GM21723 (cell line): ENCODE measurements around the gene MLC1.

Source experiments
- ATAC-seq: cut with Tn5 transposase; IDR thresholded peaks from one replicate; pipeline ENCODE4 v1.9.1; 2021; ENCODE audit warnings: mild to moderate bottlenecking, moderate library complexity; ENCODE audit not compliant: unreplicated experiment

Gene MLC1

DNA sequence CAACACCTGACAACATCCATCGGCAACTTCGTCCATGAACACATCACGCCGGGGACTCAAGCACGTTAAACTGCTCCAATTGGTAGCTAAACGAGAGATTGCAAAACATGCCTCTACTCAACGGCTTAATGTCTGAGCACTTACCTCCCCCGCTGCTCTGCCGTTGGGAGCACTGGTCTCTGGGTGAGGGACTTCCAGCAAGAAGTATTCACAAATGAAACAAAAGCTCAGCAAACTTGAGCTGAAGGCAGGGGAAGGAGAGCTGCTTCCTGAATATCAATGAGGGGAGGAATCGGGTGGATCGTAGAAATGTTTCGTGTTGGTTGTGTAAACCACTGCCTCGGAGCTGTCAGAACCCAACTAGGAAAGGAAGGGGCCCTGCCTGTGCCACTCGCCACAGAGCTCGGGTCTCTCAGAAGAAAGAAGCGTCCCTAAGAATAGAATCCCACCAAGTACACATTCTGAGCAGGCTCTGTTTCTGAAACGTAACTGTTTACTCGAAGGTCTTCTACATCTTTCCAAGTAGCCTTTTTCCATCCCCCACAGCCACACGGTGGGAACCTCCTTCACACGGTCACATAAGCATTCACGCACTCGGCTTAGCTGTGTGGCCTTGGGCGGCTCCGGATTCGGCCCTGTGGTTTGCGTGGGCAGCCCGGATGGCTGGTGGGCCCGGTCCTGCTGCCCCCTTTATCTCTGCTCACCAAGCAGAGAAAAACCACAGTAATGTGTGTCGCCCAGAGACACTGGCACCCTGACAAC, at the start of gene MLC1:
Gene MLC1 (minus strand): TSS at position 216 of the 762 bp plus-strand sequence. CDS start 524 bp downstream, outside the sequence.
- no peak for ATAC-seq

DNA sequence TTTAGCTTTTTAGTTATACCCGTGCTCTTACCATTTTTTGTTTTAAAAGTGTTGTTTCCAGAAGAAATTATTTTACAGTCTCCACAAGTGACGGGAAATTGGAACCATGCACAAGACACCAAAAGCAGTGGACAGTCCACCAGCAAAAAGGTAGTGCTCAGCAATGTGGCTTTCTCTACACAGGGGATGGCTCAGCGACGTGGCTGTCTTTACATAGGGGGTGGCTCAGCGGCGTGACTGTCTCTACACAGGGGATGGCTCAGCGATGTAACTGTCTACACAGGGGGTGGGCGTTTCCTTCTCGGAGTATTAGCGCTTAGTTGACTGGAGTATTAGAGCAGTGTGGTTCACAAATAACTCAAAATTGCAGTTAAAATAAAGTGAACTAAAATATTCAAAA, 49.3 kb upstream of the MLC1 start:
- no peak for ATAC-seq

DNA sequence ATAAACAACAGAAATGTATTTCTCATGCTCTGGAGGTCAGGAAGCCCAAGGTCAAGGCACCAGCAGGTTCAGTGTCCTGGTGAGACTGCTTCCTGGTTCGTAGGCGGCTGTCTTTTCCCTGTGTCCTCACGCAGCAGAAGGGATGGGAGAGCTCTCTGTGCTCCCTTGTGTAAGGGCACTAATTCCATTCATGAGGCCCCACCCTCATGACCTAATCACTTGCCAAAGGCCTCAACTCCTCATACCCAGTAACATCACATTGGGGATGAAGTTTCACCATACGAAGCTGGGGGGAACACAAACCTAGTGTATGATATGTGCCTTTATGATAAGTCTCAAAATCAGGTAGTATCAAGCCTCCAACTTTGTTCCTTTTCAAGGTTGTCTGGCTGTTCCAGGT, 46.7 kb upstream of the MLC1 start:
- ATAC-seq, result no peak

DNA sequence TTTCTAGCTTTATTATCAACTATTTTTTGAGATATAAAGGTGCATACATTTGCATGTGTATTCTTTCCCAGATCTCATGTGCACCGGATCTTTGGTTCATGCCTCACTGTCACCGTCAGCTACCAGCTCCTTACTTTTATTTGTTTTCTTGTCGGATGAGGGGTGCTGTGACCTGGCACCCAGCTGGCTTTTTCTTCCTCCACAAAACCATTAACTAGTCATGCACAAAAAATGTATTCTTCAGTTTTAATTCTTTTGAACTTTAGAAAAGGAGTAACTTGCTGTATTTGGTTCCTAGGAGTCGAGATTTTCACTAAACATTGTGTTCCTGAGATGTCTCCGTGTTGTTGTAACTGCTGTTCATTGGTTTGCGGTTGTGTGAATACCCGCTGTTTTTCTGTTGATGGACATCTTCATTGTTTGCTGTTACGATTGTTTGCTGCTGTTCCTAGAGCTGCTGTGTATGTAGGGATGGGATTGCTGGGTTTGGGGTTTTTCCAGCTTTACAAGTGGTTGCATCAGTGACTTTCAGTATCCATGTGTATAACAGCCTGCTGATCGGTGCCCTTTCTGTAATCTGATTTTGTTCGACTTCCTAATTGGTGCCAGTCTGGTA, 44.0 kb upstream of the MLC1 start:
- no peak for ATAC-seq

DNA sequence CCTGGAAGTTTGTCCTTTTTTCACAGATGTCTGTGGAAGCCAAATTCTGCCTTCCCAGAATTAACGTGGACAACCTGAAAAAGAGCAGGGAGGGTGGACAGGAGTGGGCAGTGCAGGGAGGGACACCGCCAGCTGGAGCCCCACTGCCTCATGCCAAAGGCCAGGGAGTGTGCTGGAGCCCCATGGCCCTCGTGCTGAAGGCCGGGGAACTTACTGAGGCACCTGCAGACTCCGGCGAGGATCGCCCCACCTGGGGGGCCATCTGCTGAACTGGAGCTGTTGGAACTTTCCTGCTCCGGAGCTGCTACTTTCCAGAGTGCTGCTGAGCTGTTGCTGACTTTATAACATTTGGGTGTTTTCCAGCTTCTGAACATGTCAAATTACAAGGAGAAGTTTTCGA, 39.8 kb upstream of the MLC1 start:
- no peak for ATAC-seq

DNA sequence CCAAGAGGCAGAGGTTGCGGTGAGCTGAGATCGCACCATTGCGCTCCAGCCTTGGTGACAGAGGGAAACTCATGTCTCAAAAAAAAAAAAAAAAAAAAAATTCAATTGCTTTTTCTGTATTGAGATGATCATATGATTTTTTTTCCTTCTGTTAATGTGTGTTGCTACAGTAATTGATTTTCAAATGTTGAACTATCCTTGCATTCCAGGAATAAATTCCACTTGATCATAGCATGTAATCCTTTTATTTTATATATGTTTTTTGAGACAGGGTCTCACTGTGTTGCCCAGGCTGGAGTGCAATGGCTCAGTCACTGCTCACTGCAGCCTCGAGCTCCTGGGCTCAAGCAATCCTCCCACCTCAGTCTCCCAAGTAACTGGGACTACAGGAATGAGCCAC, 37.9 kb upstream of the MLC1 start:
- no peak for ATAC-seq

DNA sequence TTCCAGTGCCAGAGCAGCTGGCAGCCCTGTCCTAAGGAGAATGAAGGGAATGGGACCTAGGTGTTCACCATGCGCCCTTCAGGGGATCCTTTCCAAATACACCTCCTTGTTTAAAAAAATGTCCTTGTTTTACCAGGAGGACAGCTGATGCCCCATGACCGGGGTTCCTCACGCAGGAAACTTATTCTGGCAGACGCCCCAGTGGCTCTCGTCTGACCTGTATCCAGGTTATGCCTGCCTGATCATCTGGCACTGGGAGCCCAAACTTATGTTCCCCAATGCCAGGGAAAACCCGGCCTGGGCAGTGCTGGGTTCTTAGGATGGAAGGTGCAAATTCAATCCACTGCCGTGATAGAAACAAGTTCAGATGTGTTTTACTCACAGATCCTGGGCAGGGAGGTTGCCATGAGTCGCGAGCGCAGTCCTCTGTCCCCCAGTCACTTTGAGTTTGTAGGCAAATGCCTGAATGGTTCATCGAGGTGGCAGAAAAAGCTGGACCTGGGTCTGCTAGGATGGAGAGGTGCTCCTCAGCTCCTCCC, 36.0 kb upstream of the MLC1 start:
- no peak for ATAC-seq

DNA sequence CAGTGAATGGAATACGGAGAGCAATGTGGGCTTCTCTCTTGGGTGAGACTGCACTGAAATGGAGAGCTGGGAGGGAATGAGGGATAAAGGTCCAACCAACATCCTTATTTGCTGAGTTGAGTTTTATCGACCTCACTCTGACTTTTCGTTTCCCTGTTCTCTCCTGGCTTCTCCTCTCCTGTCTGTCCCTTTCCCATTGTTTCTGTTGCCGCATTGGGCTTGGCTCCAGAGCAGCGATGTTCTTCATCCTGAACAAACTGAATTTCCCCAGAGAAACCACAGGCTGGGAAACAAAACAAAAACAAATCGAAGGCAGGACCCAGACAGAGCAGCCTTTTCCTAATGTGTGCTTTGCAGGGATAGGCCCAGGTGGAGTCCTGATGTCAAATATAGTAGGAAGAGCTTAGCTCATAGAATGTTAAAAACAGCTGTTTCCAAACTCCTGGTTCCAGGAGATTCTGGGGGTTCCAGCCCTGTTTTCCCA, 34.6 kb upstream of the MLC1 start:
- no peak for ATAC-seq

DNA sequence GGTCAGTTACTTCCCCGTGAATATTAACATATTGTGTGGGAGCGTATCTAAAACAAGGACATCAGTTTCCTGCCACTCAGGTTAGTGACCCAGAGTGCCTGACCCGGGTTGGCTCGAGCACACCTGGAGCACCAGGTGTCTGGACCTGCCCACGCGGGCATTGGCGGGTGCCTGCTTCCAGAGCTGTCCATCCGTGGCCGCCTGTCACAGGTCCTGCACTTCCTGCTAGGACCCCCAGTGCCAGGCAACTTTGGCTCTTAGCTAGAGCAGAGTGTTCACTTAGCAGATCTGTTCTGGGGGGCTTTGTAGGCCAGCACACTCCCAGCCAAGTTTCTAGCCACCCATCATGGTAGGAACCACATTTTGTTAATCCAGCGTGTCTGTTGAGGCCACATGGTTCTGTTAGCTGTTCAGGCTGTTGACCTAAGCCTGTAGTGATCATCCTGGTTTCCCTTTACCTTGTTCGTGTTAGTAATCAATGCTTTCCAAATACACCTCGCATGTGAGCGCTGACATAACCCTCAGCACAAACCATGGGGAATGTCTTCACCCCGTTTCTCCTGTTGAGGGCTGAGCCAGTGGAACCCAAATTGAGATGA, 34.0 kb upstream of the MLC1 start:
- ATAC-seq, result no peak

DNA sequence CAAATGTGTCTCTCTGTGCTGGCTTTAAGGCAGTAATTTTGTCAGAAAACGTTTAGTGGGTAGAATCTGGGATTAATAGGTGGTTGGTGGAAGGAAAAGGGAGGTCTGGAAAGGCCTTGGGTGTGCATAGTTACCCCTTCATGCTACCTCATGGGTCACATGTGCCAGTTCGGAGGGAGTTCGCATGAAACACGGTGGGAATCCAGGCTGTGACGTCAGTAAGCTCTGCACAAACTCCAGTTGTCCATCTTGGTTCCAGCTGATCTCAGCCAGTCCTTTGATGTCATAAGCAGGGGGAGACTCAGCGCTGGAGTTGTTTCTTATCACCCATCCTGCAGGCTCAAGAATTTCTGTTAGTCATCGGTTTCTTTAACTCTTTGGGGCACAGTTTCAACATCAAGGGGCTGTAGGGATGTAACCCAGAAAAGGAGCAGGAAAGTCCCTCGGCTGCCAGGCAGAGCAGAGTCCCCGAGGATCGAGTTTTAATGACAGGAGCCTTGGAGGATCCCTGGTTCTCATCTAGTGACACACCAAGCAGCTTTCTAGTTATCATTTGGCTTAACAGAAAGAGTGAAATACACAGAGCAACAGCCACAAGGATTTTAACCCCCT, 33.4 kb upstream of the MLC1 start:
- no peak for ATAC-seq

DNA sequence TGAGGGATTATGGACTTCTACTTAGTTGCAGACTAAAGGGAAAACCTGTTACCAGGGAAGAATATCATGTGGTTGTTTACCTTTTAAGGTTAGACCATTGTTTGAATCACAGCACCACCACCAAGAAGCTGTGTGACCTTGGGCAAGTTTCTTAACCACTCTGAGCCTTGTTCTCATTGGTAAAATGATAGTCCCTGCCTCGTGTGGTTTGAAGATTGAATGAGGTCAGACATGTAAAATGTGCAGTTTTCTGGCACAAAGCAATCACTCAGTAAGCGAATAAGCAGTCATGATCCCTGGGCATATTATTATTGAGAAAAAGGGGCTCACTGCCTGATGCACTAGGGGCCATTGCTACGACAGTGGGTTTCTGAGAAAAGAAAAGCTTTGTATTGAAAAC, 32.9 kb upstream of the MLC1 start:
- ATAC-seq, result no peak

DNA sequence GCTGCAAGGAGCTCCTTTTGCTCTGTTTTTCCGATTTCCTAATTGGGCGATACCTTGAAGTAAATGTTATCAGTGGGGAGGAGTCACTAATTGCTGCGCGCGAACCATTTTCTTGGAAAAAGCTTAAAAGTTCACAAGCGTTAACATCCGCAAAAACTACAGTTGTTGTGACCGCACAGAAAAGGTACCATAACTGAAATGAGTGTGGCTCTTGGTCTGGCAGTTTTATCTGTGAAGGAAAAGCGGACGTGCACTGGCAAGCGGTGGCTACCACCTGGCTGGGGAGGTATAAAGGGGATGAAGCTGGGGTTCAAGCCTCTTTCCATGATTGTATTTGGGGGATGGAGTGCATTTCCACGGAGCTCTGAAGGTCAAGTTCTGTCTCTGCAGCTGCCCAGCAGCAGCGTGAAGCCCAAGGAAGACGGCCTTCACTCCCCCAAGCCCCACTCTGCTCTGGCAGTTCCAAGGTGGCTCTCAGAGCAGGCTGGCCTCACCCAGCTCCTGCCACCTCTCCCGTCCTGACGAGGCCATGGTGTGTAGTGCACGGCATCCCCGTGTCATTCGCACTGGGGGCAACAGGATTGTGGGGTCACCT, 32.0 kb upstream of the MLC1 start:
- ATAC-seq, result no peak

DNA sequence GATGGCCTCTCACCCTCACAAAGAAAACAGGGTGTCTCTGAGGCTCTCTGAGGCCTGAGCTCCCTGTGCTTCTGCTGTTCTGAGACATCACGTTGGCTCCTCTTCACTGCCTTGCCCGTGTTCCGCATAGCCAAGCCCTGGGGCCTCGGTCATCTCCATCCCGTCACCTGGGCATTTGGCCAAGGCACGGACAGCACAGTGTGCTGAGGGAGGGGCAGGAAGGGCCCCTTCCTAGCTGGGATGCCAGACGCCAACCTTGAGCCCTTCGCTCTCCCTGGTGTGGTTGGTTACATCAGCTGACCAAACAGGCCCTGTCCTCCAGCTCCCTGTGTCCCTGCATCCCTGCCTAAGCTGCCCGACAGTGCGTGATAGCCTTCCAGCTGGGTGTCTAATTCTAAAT, 30.5 kb upstream of the MLC1 start:
- no peak for ATAC-seq

DNA sequence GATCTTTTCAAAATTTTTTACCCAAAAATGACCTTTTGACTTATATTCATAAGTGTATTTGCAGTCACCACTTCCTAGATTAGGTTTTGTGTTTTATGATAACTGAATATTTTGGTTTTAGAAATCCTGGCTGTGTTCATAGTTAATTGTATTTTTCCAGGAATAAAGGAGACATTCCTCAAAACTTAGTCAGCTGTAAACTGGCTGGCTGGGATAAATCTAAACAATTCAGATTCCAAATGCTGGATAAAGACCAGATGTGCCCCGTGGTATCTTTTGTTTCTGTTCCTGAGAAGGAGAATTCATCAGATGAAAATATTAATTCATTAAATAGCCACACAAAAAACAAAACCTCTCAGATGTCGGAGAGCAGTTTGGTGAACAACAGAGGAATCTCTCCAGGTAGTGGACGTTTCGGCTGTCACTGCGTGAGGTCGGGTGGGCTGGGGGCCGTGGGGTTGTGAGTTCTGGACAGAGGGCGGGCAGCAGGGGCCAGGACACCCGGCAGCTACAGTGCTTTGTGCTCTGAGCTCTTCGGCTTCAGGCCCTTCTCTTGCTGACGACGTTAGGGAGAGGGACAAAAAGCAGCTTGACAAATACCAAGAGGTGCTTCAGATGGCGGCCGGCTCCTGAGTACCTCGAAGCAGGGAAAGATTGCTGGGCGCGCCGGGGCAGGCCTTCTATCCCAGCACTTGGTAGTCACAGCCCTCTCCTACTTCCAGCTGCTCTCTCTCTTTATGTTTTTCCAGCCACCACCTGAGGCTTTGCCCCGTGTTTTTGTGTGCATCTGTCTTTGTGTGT, 29.2 kb upstream of the MLC1 start:
- ATAC-seq, result no peak

DNA sequence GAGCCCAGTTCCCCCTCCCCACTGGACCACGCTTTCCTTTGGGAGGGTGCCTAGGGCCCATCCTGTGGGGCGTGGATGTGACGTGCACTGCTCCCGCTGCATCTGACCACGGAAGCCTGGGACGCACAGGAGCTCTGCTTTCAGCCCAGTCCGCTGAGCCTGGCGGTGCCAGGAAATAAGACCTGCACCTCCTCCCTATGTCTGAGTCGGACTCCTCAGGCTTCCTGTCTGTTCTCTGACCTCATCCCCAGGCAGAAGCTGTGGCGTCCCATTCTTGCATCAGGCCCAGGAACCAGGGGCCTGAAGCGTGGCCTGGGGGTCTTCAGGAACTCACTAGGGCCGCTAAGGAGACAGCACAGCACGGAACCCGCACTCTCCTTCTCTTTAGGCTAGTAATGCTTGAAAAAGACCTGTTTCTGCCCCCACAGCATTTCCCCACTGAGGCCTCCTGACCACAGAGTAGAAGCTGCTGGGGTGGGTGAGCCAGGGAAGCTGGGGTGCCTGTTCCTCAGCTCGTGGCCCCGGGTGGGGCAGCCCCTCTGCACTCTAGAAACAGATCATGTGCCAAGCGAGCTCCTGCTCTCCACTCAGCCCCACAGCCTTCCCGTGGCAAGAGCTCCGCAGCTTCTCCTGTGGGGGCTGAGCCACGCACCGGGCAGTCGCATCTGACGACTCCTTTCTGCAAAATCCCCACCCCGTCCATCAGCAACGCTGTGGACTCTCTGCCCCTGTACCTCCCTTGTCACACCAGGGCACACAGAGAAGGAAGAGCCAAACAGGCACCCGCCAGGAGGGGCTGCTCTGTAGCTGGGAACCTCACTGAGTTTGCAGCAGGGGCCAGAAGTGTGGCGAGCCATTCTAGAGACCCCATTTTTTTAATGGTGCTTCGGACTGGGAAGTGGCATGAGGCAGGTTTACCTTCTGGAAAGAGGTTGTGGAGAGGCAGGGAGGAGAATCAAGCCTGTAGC, 27.2 kb upstream of the MLC1 start:
- no peak for ATAC-seq

DNA sequence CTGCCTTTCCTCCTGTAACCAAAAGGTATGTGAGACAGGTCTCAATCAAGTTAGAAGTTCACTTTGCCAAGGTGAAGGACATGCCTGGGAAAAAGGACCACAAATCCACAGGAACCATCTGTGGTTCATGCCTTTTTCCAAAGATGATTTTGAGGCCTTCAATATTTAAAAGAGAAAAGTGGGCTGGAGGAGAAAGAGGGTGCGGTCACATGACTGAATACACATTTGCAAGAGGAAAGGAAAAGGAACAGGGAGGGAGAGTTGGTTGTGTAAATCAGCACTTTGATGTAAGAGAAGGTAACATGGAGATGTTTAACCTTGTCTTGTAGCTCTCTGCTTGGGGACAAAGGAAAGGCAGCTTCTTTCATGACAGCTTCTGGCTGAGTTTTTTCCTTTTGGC, 25.8 kb upstream of the MLC1 start:
- no peak for ATAC-seq

DNA sequence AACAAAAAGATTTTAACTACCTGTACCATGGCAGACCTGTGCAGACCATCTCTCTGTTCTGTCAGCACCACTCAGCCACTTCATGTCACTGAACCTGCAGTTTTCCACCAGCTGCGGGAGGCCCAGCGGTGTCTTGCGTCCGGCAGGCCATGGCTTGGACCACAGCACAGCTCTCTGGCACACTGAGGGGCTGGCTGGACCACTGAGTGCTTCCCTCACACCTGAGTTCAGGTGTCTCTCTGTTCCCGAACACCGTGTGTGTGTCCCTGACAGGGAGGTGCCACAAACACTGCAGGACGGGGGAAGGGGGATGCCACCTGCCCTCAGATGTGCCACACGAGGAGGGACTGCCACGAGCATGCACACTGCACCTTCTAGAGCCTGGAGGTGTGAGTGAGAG, 22.3 kb upstream of the MLC1 start:
- no peak for ATAC-seq

DNA sequence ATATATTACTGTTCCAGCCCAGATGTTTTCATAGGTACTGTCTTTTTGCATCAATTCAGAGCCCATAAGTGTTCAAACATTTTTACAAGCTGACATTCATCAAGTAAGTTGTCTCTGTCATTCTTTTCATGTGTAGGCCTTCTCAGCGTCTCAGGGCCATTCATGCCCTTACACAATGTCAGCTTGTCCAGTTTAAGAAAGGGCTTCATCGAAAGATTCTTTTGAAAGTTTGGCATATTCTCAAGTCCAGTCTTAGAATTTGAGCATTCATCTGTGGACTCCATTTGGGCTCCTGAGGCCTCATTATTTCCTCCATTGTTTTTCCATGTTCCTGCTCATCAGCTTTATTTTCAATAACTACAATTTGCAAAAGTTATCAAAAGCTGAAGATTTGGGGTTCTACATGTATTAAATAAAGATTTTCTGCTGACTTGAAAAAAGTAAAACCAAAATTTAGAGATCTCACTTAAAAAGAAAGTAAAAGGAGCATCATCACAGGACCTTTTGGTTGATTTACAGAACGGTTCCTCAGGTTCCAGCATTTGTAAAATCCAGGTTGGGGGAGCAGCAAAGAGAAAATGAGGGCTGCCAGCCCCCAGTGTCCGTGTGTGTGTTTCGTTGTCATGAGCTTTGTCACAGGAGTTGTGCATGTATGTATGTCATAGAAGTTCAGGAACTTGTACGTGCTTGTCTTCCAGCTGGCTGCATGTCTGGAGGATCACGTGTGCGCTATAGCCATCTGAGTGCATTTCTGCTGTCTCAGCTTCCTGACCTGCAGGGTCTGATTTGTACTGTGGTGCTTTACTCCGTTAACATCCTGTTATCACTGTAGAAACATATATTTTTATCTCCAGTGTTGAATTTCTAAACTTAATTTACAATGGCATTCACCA, 20.2 kb upstream of the MLC1 start:
- no peak for ATAC-seq
